NK-92 (cell line): ENCODE data around the gene SP100.
"Not testable (repeated sequence)": the region's sequence is repeated elsewhere in the genome, so short reads cannot be mapped to it uniquely, and the experiment has no call there.

Experiments used
- DNase-seq: peaks from one replicate; lab custom pipeline; 2025; ENCODE audit not compliant: unreplicated experiment; lab: John Stamatoyannopoulos, UW

SP100 gene

DNA sequence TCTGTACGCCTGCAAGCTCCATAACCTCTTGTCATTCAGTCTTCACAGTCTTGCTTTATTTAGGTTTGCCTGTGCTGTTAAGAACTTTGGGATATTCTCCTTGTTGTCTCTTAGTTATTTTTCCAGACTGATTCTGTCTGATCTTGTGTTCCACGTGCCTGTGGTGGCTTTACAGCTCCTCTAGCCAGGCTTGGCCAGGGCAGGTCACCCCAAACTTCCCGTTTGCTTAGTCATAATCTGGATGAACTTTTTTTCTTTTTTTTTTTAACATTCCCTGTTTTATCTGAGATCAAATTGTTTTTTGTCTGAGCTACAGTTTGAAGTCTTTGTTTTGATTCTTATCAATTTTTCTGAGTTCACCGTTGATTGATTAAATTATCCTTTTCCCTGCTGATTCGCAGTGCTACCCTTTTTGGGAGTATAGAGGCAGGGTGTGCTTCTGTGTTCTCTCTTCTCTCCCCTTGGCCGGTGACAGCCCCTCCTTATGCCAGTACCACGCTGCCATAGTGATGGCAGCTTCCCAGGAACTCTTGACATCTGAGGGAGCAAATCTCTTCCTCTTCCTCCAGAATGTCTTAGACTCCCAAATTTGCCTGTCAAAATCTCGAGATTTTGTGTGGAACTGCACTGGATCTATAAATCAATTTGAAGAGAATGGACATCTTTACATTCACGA lies 2.5 kb downstream of the SP100 start:
- no peak for DNase-seq

DNA sequence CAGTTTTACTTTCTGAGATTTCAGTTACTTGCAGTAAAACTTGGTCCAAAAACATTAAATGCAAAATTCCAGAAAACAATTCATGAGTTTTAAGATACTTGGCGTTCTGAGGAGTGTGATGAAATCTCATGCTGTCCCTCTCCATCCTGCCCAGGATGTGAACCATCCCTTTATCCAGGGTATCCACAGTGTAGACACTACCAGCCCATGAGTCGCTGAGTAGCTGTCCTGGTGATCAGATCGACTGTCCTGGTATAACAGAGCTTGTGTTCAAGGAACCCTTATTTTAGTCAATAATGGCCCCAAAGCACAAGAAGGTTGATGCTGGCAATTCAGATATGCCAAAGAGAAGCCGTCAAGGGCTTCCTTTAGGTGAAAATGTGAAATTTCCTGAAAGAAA lies 3.2 kb downstream of the SP100 start:
- no peak for DNase-seq

DNA sequence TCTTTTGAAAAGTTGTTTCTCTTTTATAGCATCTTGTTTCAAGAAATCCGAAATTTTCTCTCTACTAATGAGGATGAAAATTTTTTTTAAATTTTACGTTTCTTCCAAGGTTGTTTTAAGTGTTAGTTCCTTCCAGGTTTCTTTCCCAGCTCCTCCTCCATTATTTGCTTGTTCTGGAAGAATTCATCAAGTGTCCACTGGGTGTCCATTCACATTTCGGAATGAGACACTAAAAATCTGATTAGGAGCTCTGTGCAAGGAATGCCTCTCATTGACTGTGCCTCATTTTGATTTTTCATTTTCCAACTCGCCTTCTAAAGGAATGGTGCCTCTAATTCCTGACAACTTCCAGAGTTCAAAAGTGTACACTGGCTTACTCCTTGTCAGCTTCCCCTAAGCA lies 6.1 kb downstream of the SP100 start:
- no peak for DNase-seq

DNA sequence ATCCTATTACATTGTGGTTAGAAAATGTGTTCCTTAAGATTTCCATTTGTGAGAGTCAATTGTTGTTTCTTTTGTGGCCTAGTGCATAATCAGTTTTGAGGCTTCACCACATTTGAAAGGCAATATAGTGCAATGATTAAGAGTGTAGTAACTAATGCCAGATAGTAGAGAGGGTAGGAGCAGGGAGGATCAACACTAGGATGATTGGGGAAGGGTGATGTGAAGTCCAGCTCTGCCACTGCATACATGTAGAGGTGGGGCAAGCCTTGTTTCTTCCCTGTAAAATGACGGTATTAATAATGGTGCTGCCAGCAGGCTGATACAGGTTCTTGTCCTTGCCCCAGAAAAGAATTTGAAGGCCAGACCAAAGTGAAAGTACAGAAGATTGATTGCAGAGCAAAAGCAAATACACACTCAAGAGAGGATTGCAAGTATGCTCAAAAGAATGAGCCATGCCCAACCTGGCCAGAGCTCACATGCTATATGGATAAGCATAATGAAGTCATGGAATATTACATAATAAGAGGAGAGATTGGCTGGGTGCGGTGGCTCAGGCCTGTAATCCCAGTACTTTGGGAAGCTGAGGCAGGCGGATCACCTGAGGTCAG lies 8.0 kb downstream of the SP100 start:
- no peak for DNase-seq

DNA sequence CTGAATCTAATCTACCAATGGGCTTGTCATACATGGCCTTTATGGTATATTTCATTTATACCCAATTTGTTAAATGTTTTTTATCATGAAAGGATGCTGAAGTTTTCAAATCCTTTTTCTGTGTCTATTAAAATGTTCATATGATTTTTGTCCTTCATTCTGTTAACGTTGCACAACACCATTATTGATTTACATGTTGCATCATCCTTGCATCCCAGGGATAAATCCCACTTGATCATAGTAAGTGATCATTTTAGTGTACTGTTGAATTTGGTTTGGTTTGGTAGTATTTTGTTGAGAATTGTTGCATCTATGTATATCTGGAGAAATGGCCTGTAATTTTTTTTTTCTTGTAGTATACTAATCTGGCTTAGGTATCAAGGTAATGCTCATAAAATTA lies 9.4 kb downstream of the SP100 start:
- DNase-seq, result no peak

DNA sequence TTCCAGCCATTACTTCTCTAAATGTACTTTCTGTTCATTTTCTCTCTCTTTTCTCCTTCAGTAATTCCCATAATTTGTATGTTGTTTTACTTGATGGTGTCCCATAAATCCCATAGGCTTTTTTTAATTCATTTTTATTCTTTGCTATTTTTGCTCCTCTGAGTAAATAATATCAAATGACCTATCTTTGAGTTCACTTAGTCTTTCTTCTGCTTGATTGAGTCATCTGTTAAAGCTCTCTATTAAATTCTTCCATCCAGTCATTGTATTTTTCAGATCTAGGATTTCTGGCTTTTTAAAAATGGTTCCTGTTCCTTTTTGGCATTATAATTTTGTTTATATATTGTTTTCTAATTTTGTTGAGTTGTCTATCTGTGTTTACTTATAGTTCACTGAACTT lies 13.5 kb downstream of the SP100 start:
- no peak for DNase-seq

DNA sequence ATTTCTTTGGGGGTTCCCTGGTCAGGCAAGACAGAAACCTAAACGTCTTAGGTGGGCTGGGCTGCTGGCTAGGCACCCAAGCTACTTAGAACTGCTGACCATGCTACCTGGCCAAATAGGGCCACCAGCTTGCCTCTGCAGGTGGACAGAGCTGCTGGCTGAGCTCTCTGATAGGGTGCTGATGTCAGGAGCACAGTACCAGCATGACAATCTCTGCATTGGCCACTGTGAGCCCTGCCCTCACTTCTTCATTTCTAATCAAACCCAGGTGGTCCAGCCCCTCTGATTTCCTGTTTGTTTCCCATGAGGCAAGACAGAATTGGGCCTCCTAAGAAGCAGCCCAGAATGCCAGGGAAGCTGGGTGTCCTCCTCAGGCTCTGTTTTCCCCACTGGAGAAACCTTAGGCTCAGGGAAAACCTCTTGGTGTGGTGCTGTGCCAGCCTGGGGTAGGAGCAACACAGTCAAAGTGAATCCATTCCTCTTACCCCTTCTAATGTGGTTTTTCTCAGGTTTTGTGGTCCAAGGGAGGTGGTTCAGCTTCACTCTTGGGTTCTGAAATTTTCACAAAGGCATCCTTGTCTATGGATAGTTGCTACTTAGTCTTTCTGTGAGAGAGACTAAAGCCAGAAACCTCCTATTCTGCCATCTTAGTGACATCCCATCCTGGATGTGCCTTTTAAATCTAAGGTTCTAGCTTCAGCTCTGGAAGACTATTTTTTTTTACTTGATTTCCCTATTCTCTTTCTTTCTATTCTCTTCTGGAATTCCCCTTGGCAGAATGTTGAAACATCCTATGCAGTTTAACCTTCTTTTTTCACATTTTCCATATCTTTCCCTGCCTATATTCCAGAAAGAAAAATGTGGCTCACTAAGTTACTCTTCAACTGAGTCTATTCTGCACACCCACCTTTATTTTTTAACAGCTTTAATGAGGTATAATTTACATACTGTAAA lies 15.2 kb downstream of the SP100 start:
- DNase-seq, result no peak

DNA sequence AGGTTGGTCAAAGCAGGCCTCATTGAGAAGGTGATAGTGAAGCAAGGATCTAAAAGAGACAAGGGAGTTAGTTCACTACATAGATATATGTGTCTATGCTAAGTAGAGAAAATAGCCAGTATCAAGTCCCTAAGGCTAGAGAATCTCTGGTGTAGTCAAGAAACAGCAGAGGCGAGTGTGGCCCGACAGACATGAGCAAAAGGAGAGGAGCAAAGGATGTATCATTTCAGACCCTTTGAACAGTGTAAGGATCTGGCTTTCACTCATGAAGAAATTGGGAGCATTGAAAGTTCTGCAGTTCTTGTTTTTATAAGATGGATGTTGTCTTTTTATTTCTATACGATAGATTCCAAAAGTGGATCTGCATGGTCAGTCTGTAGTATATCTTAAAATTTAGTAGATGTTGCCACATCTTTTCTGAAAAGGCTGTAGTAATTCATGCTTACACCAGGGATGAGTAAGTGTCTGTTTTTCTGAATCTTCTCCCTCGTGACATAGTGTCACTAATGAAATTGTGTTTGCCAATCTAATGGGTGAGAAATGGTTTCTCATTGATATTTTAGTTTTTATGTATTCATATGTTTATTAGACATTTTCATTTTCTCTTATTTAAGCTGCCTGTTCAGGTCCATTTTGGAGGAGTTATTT lies 18.8 kb downstream of the SP100 start:
- DNase-seq, result no peak

DNA sequence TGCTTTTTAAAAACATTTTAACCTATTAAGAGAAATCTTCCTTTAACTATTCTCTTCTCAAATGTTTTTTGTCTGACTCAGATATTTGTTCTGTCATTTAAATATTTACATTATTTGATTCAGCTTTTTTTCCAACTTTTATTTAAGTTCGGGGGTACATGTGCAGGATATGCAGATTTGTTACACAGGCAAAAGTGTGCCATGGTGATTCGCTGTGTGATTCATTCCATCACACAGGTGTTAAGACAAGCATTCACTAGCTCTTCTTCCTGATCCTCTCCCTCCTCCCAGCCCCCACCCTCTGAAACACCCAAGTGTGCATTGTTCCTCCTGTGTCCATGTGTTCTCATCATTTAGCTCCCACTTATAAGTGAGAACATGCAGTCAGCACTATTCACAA lies 19.4 kb downstream of the SP100 start:
- DNase-seq, result no peak

DNA sequence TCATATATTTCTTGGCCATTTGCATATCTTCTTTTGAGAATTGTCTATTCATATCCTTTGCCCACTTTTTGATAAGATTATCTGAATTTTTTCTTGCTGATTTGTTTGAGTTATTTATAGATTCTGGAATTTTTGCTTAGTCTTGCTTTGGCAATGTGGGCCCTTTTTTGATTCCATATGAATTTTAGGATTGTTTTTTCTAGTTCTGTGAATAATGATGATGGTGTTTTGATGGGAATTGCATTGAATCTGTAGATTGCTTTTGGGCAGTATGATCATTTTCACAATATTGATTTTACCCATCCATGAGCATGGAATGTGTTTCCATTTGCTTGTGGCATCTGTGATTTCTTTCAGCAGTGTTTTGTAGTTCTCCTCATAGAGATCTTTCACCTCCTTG lies 23.1 kb downstream of the SP100 start:
- not testable (repeated sequence) for DNase-seq

DNA sequence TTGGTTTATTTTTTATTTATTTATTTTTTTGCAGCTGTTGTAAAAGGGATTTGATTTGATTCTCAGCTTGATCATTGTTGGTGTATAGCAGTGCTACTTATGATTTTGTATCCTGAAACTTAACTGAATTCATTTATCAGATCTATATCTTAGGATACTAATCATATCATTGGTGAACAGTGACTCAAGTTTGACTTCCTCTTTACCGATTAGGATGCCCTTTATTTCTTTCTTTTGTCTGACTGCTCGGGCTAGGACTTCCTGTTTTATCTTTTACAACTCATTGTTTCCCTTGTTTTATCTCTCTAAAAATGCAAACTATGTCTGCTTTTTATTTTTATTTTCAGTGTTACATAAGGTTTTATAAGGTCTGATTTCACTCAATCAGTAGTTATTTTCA lies 23.6 kb downstream of the SP100 start:
- DNase-seq, result no peak

DNA sequence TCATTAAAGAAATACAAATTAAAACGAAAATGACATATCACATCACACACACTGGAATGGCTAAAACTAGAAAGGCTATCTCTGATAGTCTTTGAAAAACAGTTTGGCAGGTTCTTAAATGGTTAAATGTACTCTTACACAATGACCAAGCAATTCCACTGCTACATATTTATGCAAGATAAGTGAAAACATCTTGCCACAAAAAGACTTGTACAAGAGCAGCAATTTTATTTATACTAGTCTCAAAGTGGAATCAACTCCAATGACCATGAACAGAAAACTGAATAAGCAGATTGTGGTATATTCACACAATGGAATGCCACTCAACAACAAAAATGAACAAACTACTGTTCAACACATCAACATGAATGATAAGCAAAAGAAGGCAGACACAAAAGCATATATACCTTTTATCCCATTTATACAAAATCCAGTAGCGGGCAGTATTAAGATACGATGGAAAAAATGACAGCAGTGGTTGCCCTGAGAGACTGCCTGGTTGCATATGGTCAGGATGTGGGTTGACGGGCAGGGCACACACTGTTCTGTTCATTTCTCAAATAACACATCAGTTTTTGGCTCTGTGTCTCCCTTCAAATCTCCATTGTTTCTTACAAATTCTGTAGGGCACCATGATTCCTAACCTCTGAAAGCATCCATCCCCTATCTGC lies 25.4 kb downstream of the SP100 start:
- DNase-seq, result no peak

DNA sequence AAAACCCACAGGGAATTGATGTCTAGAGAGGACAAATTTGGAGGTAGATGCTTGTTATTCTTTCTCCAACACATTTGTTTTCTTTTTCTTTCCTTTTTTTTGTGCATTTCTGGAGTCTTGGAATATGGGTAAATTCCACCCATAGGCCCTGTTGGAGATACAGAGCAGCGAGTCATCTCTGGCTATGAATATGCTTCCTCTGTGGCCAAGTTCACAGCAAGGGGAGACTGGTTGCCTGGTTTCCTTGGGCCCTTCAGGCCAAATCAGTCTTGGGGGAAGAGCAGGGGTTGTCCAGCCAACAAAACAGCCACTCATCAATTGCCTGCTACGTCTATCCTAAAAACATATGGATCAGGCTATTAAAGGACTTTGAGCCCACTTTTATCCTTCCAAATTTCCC lies 27.5 kb downstream of the SP100 start:
- no peak for DNase-seq

DNA sequence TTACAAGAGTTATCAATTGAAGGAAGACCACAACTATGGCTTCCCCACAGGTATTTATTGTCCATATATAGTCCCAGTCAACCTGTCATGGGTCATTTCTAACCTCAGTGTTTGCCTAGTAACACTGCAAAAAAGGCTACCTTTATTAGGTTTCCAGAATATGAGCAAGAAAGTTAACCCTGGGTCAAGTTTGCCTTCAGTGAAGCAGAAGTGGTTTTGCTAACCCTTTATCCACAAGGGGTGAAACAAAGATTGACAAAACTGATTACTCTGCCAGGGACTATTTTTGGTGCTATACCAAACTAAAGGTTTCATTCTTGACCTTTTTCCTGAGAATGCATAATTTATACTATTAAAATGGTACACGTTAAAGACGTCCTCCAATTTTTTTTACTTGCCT lies 28.8 kb downstream of the SP100 start:
- DNase-seq, result no peak

DNA sequence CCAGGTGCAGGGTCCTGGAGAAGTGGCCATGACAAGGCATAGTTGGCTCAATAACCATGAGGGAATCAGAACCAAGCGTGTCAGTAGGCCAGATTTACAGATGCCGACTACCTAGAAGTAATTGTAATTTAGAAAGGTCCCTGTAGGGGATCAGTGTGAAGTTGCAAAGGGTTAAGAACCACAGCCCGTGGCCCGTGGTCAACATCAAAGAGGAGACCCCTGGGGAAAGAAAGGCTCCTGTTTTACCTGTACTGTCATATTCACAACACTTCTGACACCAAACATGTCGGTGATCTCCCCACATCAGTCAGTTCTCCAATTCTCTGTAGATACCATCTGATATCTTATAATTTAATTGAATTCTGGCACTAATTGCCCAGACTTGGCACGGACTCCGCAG lies 31.0 kb downstream of the SP100 start:
- no peak for DNase-seq

DNA sequence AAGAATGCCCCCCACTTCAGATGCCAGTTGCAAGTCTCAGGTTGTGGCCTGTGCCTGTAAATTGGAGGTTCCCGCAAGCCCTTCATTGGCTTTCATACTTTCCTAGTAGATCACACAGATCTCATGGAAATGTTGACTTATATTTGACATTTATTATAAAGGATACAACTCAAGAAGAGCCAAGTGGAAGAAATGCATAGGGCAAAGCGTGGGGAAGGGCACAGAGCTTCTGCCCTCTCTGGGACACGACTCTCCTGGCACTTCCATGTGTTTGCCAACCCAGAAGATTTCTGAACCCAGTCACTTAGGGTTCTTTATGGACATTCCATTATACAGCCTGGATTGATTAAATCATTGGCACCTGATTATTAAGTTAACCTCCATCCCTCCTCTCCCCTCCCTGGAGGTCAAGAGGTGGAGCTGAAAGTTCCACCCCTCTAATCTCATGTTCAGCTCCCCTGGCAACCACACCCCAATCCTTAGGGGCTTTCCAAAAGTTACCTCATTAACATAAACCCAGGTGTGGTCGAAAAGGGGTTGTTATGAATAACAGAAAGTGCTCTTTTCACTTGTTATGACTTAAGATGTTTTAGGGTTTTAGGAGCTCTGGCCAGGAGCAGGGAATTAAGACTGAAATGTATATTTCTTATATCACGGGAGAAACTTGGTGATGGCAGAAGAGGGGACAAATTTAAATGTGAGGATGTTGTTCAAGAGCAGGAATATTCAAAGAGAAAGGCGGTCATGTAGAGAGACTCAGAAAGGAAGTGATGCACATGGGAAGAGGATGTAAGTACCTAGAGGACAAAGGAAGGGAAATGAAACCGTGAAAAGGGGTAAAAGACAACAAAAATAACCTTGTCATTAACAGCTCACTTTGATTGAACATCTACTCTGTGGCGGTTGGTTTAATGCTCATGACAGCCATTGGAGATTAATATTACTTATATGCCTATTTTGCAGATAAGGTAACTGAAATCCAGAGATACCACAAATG lies 31.8 kb downstream of the SP100 start:
- no peak for DNase-seq

DNA sequence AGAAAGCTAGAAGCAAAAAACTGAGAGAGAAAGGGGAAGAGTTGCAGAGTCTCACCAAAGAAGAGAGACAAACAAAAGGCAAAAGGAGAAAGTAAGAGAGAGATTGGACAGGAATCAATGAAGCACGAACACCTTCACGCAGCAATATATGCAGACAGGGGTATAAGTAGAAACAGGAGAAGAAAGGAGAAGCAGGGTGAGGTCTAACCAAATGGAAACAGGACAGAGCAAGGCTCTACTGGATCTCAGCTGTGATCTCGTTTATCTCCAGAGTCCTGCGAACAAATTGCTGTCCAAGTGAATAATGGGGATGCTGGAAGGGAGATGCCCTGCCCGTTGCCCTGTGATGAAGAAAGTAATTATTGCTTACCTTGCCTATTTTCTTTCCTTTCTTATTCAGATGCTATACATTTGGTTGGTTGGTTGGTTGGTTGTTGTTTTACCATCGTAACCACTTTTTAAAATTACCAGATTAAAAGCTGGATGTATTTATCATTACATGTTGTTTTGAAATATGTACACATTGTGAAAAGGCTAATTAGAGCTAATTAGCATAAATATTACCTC lies 34.0 kb downstream of the SP100 start:
- no peak for DNase-seq

DNA sequence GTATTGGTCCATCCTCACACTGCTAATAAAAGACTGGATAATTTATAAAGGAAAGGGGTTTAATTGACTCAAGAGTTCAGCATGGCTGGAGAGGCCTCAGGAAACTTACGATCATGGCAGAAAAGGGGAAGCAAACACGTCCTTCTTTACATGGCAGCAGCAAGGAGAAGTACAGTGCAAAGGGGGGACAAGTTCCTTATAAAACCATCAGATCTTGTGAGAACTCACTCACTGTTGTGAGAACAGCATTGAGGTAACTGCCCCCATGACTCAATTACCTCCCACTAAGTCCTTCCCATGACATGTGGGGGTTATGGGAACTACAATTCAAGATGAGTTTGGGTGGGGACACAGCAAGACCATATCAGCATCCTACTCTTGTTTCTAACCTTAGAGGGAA lies 37.0 kb downstream of the SP100 start:
- DNase-seq, result no peak

DNA sequence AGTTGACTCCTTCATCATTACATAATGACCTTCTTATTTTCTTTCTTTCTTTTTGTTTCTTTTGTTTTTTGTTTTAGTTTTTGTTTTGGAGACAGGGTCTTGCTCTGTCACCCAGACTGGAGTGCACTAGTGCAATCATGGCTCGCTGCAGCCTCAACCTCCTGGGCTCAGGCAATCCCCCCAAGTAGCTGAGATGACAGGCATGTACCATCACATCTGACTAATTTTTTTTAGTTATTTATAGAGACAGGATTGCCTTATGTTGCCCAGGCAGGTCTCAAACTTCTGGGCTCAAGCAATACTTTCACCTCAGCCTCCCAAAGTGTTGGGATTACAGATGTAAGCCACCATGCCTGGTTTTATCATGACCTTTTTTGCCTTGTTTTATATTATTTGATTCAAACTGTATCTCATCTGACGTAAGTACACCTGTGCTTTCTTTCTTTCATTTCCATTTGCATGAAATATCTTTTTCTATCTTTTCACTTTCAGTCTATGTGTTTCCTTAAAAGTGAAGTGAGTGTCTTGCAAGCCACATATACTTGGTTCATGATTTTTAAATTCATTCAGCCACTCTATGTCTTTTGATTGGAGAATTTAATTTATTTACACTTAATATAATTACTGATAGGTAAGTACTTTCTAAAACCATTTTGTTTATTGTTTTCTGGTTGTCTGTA lies 39.1 kb downstream of the SP100 start:
- DNase-seq, result no peak
